GM19239 (cell line): Measurements from ENCODE around the gene TMPRSS13.
"Not testable (repeated sequence)": the region's sequence is repeated elsewhere in the genome, so short reads cannot be mapped to it uniquely, and the experiment has no call there.

Experiments
- DNase-seq: peaks from one replicate; pipeline ENCODE4 v3.0.0; 2011; ENCODE audit warnings: low spot score; ENCODE audit not compliant: insufficient read length
- FAIRE-seq: peaks from 2 replicates; lab custom pipeline; 2011; peaks lifted over from hg19 to GRCh38; lab: Jason Lieb, UNC

The TMPRSS13 gene

DNA sequence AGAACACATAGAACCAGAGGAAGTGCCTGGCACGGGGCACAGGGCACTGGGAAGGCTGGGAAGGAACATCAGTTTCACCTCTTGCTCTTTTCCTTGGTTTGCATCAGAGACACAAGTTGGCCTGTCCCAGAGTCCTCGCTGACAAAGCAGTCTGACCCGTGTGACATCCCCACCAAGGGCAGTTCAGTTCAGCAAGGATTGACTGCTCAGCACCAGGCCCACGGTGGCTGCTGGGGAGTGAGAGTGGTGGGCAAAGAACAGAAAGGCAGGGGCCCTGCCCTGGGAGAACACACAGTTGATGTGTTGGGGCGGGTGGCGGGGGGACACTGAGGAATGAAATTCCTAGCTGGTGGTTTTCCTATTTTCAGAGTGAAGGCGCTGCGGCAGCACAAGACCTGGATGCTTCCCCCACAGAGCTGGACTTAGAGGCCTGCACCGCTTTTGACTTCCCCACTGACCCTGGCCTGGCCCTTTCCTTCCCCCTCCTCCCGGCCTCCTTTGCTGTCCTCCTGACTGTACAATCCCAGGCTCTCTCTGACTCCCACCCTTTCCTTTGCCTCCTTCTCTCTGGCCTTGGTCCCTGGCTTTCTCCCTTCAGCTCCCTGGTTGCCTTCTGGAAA, 2.2 kb upstream of the TMPRSS13 start:
- FAIRE-seq = no peak
- DNase-seq = no peak

DNA sequence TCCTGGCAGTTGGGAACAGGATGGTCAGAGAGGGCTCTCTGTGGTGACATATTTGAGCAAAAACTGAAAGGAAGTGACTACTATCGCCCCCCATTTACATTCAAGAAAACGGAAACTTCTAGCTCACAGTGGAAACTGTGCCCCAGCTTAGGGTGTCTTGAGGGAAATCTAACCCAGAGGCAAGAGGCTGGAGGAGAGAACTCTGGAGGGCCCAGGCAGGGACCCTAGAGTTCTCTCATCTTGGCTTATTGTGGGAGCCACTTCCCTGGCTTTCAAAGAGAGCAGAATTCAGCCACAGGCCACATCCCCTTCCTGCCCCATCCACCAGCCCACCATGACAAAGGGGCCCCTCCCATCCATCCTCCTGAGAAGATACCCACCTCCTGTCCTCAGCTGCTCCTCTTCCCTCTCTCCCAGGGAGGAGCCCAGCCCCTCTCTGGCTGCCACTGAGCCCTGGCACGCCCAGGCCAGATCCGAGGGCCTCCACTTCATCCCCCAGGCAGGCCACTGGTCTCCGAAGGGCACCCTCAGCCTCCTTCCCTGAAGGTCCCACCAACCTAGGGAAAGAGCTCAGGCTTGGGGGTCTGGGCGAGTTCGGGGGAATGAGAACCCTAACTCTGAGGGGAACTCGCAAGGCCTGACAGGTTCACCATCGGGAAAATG, 1.6 kb upstream of the TMPRSS13 start:
- DNase-seq = no peak
- peak; percentile 23 for FAIRE-seq

DNA sequence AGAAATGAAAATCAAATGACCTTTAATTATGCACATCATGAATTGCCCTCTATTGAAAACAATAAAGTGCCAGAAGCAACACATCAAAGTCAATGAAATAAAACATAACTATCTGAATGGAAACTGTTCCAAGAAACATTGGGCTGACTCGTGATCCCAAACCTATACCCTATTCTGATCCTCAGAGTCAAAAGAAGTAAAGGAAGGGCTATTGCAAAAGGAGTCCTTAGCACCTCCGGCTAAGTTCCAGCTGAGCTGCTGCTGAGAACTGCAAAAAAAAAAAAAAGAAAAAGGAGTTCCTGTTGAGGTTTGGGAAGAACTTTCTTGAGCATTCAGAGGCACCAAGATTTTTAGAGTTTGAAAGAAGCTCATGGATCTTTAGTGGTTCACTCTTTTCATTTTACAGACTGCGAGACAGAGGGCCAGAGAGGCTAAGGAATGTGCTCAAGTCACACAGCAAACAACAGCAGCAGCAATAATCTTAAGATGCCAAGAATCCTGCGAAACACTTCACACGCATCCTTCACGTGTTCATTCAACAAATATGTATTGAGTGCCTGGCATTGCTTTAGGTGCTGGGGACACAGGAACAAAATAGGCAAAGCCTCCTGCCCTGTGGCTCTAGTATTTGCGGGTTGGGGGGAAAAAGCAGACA, 841 bp upstream of the TMPRSS13 start:
- peak; percentile 59 for FAIRE-seq
- no peak for DNase-seq

DNA sequence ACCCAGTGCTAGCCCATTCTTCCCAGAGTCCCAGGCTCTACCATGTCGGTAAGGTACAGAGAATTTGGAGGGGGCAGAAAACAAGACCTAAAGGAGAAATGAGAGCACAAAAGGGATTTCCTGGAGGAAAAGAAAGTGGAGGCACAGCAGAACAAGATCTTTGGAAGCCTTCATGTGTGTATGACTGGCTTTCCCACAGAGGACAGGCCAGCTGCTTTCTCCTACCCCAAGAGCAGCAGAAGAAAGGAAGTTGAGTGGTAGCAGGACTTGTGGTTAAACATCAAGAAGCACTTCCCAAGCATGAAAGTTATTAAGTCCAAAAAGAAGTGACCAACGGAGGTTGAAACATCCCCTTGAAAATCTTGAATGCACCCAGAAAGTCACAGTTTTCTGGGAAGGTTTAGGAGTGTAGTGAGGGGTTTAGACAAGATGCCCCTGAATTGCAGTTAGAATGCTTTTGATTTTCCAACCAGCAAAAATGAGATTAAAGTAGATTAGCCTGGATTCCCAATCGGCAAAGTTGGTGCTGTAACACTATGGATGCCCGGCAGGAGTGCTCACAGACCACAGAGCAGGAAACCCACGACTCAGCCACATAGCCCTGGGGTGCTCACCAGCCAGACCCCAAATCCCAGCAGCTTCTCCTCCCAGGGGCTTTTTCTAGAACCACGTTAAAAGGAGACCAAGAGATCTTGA, 608 bp downstream of the TMPRSS13 start:
- FAIRE-seq (no peak), DNase-seq (no peak)

DNA sequence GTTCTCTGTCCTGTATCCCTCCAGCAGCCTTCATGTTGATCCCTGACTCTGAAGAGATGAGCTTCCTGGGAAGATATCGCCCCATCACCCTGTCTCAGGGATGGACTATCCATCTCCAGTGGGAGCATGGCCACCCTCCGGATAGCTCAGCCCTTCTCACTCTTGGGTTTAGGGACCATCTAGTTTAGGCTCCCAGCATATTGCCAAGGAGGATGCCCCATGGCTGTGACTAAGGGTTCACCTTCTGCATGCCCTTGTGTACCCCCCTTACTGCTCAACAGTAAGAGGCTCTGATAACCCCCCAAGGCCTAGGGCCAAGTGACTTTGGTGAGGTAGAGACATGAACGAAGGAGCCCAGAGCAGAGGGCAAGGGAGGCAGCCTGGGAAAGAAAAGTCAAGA, 1.3 kb downstream of the TMPRSS13 start:
- DNase-seq = no peak
- no peak for FAIRE-seq

DNA sequence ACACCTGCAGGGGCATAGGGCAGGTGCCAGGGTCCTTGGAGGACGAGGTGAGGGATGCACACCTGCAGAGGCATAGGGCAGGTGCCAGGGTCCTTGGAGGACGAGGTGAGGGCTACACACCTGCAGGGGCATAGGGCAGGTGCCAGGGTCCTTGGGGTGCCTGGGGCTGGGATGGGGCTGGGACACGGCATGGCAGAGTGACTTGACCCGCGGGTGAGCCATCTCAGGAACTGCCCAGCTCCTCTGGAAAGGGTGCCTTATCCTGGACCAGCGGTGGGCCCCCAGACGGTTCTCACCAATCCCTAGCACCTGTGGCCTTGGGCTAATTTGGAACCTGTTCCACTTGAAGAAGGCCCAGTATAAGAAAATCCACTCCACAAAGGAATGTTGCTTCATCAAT, 3.0 kb downstream of the TMPRSS13 start:
- DNase-seq, FAIRE-seq: not testable (repeated sequence)

DNA sequence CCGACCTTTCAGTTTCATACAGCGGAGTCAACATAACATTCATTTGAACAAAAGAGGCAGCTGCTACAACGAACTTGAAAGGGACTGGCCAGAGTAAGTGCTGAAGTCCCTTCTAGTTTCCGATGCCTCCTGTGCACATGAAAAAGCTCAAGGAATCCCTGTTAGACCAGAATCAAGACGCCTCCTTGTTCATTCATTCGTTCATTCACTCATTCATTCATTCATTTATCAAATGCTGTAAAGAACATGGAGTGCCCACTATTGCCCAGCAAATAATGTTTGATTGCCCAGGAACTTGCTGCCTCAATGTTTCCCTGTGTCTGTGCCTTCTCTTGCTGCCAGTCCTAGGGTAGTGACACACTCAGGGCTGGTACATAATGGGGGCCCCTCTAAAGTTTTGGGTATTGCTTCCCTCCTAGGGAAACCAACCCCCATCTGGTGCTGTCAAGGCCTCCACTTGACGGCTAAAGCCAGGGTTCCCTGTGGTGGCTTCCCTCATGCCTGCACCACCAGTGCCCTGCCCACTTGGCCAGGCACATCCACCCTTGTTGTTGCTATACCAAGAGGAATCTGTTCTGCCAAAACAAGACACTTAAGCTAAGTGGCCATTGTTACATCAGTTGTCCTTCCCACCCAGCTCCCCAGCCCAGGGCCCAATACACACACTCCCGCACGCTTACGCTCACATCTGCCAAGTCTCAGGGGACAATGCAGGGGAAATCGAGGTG, 3.8 kb downstream of the TMPRSS13 start:
- FAIRE-seq = no peak
- no peak for DNase-seq

DNA sequence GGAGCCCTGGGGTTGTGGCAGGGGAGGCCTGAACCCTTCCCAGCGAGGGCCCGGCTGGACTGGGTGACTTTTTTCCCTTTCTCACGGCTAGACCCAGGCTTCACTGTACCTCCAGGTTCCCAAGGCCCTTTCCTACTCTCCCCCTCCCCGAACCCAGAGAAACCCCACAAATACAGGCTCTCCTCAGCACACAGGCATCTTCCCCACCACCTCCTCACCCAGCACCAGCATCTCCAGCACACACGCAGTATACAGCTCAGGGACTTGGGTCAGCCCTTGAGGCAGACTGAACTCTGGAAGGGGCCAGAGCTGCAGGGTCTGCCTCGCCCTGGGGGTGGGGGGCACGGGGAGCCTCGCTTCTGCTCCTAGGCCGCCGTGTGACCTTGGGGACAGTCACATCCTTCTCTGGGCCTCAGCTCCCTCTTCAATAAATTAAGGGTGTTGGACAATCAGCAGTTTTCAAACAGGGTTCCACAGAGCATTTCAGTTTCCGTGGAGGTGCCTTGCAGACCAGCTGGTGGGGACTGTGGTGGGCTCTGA, 4.5 kb downstream of the TMPRSS13 start:
- DNase-seq = no peak
- no peak for FAIRE-seq

DNA sequence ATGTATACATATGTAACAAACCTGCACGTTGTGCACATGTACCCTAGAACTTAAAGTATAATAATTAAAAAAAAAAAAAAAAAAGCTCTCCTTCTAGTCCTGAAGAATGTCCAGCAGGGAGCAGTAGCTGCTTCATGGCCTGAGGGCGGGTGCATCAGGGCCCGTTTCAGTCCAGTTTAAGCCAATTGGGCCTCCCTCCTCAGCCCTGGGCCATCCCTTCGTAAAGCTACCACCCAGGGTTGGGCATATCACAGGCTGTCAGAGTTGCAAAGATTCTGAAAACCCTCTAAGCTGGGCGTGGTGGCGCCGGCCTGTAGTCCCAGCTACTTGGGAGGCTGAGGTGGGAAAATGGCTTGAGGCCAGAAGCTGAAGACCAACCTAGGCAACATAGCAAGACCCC, 5.4 kb downstream of the TMPRSS13 start:
- DNase-seq (no peak), FAIRE-seq (no peak)

DNA sequence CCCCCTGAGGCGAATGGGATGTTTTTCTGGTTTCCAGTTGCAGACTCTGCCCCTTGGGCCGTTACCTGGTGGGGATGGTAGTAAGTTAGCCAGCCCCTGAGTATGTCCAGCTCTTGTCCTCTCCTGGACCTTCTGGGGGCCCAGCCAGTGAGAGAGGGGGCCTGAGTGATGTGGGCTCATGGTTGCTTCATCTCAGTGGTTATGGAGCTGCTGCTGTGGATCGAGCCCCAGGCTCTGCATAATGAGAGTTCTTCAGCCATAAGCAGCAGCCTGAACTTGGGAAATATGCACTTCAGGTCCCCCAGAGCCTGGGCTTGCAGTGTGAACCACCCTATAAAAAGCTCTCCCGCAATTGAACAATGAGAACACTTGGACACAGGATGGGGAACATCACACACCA, 5.9 kb downstream of the TMPRSS13 start:
- DNase-seq (no peak), FAIRE-seq (no peak)

DNA sequence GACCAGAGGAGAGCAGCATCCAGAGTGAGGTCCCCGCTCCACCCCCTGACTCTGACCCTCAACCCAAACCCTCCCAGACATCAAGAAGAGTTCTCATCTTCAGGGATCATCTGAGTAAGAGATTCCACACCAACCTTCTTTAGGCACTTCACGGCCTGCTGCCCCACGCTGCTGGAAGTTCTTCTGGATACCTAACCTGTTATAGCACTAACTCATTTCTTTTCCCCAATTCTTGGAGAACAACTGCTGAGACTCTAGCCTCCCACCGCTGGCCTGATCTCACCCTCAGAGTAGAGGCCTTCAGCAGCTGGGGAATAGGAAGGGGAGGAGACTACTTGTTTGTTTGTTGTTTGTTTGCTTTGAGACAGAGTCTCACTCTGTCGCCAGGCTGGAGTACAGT, 7.3 kb downstream of the TMPRSS13 start:
- DNase-seq (no peak), FAIRE-seq (no peak)

DNA sequence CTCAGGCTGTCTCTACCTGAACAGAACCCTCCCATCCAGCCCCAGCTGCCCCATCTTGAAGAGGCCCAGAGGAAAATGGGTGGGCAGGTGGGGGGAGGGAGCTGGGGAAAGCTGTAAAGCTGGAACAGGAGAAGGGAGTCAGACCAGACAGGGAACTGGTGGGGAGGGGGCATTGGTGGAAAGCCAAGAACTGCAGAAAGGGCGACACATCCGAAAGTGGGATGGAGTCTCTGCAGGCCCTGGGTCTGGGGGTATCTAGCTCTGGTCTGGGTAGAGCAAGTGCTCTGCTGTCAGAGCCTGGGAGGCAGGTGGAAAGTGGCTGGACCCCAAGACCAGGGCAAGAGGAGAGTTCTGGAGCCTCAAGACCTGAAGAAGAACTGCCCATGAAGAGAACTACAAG, 7.7 kb downstream of the TMPRSS13 start:
- FAIRE-seq = no peak
- DNase-seq = no peak

DNA sequence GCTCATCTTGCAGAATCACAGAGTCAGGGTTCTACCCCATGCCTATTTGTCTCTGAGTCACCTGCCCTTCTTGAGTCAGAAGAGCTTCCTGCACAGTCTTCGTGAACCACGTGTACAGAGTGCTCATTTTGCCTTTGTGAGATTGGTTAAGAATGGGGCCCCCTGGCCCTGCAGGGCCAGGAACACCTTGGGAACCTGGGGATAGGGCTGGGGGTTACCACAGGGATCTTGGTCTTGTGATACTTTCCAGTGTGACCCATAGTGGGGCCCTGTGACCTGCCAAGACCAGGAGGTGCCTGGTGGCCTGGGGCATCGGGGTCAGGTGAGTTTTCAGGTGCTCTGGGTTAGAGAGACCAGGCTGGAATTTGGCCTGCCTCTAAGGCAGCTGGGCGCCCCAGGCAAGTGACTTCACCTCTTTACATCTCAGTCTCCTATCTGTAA, 9.4 kb downstream of the TMPRSS13 start:
- DNase-seq = no peak
- FAIRE-seq = no peak

DNA sequence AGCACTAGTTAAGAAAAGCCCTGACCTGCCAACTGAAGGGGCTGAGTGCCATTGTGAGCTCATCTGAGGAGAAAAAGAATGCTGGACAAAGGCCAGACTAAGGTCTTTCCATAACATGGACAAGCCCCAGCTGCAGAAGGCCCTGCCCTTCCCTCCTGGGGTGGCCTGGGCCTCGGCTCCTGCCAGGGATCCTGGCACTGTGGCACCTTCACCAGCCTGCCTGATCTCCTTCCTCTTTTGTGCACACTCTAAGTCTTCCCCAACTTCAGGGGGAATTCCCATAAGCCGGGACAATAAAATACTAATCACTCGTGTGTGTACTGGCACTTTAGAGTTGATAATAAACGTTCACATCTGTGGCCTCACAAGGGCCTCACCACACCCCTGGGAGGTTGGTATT, 9.9 kb downstream of the TMPRSS13 start:
- DNase-seq (no peak), FAIRE-seq (peak; percentile 8)

DNA sequence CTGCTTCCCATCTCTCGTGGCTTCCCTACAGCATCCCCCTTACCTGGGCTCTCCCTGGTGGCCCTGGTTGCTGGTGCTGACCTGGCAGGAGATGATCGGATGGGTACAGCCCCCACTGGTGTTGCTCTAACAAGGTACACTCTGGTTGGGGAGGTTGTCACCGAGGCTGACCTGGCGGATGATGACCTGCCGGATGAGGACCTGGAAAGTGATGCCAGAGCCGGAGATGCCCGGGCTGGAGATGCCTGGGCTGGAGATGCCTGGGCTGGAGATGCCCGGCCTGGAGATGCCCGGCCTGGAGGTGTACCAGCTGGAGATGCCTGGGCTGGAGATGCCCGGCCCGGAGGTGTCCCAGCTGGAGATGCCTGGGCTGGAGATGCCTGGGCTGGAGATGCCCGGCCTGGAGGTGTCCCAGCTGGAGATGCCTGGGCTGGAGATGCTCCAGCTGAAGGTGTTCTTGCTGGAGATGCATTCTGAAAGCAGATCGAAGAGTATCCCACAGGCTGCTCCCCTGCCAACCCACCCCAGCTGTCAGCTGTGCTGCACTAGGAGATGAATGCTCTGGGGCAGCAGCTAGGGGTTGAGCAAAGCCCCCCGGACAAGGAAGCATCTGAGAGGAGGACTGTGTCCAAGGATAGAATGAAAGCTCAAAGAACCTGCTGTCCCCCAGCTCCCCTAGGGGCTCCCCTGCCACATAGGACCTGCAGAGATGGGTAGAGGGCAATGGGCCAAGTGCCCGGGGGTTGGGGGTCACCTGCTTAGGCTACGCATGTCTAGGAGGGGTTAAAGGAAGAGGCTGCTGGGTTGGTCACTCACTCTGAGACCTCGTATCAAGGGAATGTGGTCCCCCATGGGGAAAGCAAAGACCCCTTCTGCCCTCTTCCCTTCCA, 10.6 kb downstream of the TMPRSS13 start:
- no peak for FAIRE-seq
- no peak for DNase-seq

DNA sequence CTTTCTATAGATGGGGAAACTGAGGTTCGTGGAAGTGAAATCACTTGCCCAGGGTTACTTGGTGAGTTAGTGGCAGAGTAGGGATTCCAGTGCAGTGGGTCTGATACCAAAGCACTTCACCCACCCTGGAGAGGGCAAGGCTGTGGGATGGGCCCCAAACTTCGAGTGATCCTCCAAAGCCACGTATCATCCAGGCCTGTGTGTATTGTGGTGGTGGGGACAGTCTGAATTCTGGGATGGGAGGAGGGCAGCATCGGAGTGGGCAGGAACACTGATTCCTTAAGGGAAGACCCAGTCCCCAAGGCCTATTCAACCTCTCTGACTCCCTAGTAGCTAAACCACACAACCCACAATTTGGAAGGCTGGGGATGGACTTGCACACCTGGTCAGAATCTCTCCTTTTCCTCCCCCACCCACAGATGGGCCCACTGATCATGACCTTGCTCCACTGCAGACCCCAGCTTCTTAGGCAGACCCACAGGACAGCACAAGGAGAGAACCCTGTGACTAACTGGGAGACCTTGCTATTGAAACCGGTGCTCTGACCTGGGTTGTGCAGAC, 11.5 kb downstream of the TMPRSS13 start:
- DNase-seq (no peak), FAIRE-seq (no peak)

DNA sequence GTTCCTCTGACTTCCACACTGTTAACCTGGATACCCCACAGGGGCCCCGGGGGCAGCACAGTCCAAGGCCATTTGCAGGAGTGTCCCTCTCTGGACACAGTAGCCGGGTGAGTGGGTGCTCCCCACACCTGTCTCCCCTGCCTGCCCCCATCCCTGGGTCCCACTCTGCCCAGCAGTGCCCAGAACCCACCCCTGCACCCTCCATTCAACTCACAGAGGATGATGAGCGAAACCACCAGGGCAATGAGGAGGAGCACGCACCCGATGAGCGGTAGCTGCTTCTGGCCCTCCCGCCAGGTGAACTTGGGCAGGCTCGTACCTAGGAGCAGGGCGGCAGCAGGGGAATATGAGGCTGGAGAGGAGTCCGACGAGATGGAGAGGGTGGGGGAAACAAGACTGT, 12.2 kb downstream of the TMPRSS13 start:
- no peak for DNase-seq
- FAIRE-seq = no peak

DNA sequence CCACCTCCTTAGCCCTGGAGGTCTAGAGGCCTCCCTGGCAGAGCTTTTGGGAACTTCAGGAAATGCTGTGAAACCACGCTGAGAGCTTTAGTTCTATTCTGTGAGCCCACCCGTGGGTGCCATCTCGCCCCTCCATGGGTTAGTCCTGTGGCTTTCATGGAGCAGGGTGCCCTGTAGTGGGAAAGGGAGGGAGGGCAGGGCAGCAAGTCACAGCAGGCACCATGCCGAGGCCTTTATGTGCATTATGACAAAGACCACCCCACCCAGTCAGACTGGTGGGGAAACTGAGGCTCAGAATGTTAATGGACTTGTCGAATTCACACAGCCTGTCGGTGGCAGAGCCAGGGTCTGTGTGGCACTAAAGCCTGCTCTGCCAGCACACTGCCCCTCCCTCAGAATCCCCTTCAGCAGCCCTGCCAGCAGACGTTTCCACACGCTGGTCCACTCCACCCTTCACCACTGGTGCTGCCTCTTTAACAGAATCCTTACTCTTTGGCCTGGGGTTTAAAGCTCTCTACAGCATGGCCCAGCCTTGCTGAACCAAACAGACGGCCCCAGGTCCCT, 13.4 kb downstream of the TMPRSS13 start:
- FAIRE-seq = no peak

More for the DNA sequence above, 13.4 kb downstream of the TMPRSS13 start:
- no peak for DNase-seq
